T follicular helper cell (primary cell): ENCODE results near the gene CNDP2.

Experiments used
- DNase-seq: peaks from one replicate; pipeline ENCODE4 v3.0.0-alpha.2; 2020; ENCODE audit warnings: low read depth

Gene CNDP2

GRCh38 chr18:74570266-74570665, 74.1 kb downstream of the CNDP2 start:
- no peak for DNase-seq

GRCh38 chr18:74571895-74572680, 75.9 kb downstream of the CNDP2 start:
- no peak for DNase-seq

DNA sequence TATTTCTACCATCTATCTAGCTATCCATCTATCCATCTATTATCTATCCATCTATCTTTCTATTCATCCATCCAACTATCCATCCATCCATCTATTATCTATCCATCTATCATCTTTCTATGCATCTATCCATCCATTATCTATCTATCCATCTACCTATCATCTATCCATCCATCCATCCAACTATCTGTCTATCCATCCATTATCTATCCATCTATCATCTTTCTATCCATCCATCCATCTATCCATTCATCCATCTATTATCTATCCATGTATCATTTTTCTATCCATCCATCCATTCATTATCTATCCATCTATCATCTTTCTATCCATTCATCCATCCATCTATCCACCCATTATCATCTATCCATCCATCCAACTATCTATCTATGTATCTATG, 76.9 kb downstream of the CNDP2 start:
- no peak for DNase-seq
